ENCODE measurements around the gene TEKTIP1.

The TEKTIP1 gene

DNA sequence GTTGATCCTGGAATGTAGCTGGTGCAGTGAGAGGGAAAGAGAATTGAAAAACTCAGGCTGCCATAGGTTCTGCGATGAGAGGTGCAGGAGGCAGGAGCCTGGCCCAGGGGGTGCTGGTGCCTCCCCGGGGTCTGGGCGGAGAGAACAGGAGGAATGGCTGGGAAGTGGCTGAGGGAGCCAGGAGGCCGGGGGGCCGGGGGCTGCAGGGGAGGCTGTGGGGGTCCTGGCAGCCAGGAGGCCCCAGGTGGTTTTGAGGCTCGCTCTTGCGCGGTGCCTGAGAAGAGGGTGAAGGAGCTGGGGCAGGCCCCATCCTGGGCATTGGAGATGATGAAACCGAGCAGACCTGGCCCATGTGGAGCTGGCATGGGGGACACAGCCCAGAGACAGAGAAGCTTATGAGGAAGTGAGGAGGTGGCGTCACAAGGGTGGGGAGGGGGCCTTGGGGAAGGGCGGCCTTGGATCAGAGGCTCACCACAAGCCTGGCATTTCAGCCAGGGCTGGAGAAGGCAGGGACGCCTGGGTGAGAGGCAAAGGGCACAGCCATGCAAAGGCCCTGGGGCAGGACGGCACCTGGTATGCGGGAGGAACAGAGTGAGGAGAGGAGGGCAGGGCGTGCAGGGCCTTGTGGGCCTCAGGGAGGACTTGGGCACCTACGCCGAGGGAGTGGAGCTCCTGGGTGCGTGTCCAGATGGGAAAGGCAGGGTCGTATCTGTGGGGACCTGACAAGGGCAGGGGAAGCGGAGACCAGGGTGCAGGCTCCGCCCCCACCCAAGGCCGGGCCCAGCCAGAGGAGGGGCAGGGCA is 1.3 kb upstream of the TEKTIP1 start:
- DNase-seq (ENCODE audit: low read depth in 2 of 2): no peak

- DNase-seq (ENCODE audit: low read depth in 2 of 2): no peak
Observed at GRCh38 chr19:3538258-3538929, 580 bp upstream of the TEKTIP1 start.

DNA sequence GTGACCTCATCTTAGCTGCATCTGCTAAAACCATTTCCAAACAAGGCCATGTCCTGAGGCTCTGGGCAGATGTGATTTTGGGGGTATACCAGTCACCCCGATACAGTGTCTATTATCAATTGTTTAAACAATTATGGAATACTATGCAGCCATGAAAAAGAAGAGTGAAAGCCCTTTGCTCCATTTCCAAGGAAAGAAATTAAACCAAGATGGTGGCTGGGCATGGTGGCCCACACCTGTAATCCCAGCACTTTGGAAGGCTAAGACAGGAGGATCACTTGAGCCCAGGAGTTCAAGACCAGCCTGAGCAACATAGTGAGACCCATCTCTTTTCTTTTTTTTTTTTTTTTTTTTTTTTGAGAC is 763 bp downstream of the TEKTIP1 start:
- DNase-seq (ENCODE audit: low read depth in 2 of 2): no peak

GRCh38 chr19:3543150-3544057 is 4.4 kb downstream of the TEKTIP1 start:
- DNase-seq (ENCODE audit: low read depth in 2 of 2): no peak

GRCh38 chr19:3544058-3544376 is 5.0 kb downstream of the TEKTIP1 start:
- DNase-seq (ENCODE audit: low read depth in 2 of 2): no peak

GRCh38 chr19:3544742-3545668 is 6.0 kb downstream of the TEKTIP1 start:
- peak; percentile 61 to 74 for DNase-seq (ENCODE audit: low read depth in 2 of 2)

DNA sequence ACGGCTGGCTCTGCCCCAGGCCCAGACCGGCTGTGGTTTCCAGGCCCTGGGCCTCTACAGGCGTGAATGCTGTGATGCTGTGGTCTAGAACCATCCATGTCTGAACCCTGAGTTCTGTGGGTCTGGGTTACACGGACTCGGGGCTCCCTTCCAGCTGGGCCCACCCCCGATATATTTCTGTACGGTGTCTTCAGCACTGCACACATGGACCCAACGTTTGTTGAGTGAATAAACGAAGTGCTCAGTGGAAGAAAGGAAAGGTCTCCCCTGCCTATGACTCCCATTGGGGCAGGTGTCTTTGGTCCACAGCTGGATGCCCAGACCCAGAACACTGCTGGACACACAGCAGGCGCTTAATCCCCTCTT is 6.7 kb downstream of the TEKTIP1 start:
- DNase-seq (ENCODE audit: low read depth in 2 of 2): no peak

- DNase-seq (ENCODE audit: low read depth in 2 of 2): no peak
Observed at GRCh38 chr19:3546119-3546518, 7.1 kb downstream of the TEKTIP1 start.

GRCh38 chr19:3547301-3547731 is 8.3 kb downstream of the TEKTIP1 start:
- DNase-seq (ENCODE audit: low read depth in 2 of 2): no peak

DNA sequence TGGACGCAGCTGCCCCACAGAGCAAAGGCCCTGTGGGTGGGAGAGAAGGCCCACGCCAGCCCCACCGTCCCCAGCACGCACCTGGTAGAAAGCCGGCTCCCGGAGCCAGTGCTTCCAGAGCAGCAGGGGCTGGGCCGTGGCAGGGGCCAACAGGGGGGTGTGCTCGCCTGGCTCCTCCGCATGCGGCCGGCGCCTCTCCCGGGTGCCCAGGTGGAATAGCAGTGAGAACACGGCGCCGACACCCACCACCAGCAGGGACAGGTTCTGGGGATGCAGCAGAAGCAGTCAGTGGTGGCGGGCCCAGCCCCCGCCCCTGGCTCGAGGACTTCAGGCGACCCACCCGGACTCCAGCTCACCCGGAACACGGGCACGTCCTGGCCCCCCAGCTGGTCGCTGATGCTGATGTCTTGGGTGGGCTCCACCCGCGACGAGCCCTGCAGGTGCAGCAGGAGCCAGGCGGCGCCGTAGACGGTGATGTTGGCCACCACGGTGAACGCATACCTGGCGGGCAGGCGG is 8.9 kb downstream of the TEKTIP1 start:
- DNase-seq (ENCODE audit: low read depth in 2 of 2): no peak

- no peak for DNase-seq (ENCODE audit: low read depth in 2 of 2)
Observed at GRCh38 chr19:3548606-3549005, 9.6 kb downstream of the TEKTIP1 start.

DNA sequence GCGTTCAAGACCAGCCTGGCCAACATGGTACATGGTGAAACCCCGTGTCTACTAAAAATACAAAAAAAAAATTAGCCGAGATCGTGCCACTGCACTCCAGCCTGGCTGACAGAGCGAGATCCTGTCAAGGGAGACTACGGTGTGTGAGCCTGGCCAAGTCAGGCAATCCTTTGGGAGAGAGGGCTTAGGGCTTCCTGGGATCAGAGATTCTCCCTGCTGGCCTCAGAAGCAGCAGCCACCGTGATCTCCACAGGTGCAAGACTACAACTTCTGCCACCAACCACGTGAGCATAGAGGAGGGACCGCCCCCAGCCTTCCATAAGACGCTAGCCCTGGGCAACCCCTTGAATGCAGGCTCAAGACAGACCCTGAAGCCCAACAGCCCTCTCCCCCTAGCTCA is 10.8 kb downstream of the TEKTIP1 start:
- DNase-seq (ENCODE audit: low read depth in 2 of 2): no peak

DNA sequence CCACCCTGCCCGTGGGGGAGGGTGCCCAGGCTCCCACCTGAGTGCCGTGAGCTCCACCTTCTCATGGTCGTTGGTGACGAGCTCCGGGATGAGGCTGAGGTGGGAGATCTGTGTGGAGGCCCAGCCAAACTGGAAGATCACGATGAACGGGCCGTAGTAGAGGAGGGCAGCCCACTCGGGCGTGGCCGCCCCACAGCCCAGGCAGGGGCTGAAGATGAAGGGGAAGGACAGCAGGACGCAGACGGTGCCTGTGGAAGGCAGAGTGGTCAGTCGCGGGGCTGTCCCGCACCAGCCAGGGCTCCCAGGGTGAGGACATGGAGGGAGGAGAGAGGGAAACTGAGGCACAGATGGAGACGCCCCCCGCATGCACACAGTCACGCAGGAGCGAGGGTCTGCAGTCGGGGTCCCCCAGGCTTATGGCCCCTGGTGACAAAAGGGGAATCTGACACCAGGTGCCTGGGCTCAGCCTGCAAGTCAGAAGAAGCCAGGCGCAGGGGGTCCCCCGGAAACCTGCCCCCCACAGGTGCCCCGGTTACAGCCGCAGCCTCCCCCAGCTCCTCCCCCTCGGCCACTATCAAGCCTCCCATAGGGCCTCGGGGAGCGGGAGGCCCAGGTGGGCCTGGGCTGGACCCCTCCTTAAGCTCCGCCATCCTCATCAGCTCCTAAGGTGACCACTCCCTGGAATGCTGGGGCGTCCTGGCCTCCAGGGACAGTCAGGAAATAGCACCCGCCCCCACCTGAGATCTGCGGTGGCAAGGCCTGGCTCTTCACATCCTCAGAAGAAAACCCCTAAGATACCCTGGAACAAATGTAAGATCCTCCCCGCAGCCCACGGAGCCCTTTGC is 12.2 kb downstream of the TEKTIP1 start:
- no peak for DNase-seq (ENCODE audit: low read depth in 2 of 2)

GRCh38 chr19:3551792-3552095 is 12.8 kb downstream of the TEKTIP1 start:
- no peak for DNase-seq (ENCODE audit: low read depth in 2 of 2)

GRCh38 chr19:3554254-3555083 is 15.5 kb downstream of the TEKTIP1 start:
- DNase-seq (ENCODE audit: low read depth in 2 of 2): no peak

DNA sequence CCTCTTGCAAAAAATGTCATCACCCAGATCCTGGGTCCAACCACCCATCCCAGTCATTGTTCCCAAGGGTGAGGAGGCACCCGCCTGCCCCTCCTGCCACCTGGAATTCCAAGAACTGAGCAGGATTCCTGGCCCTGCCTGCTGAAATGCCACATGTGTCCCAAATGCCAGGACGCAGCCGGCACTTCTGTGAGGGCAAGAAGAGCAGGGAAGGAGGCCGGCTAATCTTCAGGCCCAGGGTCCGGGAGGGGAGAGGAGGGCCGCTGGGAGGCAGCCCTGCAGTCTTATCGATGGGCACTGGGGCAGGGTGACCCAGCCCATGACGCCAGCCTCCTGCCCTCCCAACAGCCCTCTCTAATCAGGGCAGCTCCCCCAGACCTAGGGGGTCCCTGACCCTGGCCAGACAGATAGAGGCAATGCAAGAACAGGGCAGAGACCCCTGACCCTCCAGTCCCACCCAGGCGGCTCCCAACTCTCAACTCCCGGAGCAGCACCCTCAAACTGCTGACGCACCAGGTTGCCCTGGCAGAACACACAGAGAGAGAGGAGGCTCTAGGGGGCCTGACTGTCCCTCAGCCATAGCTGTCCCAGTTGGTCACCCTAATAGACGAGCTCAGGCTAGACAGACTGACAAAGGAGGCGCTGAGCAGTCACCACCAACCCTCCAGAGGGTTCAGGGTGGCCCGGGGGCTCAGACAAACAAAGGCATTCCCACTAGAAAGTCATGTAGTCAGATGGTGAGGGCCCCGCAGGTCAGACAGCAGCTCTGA is 16.9 kb downstream of the TEKTIP1 start:
- no peak for DNase-seq (ENCODE audit: low read depth in 2 of 2)

- no peak for DNase-seq (ENCODE audit: low read depth in 2 of 2)
Observed at GRCh38 chr19:3556423-3556977, 17.5 kb downstream of the TEKTIP1 start.

DNA sequence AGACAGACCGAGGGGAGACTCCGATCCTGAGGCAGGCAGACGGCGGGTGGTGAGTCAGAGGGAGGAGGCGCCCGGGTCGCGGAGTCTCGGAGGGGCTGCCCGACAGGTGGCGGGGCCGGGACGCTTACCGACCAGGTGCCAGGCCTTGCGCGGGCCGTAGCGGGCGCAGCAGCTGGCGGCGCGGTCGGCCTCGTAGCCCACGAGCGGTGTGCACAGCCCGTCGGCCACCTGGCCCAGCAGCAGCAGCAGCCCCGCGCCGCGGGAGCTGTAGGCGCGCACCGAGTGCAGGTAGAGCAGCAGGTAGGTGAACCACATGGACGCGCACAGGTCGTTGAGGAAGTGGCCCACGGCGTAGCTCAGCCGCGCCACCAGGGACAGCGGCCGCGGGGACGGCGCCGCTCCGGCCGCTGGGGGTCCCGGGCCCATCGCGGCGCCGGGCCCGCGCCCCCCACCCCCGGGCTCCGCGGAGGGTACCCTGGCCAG is 18.0 kb downstream of the TEKTIP1 start:
- peak; percentile 43 to 45 for DNase-seq (ENCODE audit: low read depth in 2 of 2)
